Stimulated activated naive CD4-positive, alpha-beta T cell (primary cell): ENCODE results near the gene DOCK2.
"Not testable (repeated sequence)": the region's sequence is repeated elsewhere in the genome, so short reads cannot be mapped to it uniquely, and the experiment has no call there.

Source experiments
- DNase-seq, 6 experiments: peaks; one replicate each; lab custom pipeline; 2025; lab: John Stamatoyannopoulos, UW

DOCK2 gene

GRCh38 chr5:169719360-169720314 lies 82.6 kb downstream of the DOCK2 start:
- DNase-seq = no peak

- DNase-seq = no peak
Observed at GRCh38 chr5:169721771-169722170, 84.7 kb downstream of the DOCK2 start.

- DNase-seq = no peak
Observed at GRCh38 chr5:169723103-169723831, 86.2 kb downstream of the DOCK2 start.

GRCh38 chr5:169724303-169725087 lies 87.4 kb downstream of the DOCK2 start:
- DNase-seq = no peak

- not testable (repeated sequence) for DNase-seq
Observed at GRCh38 chr5:169725665-169726064, 88.6 kb downstream of the DOCK2 start.

- DNase-seq = no peak
Observed at GRCh38 chr5:169728418-169728817, 91.3 kb downstream of the DOCK2 start.

- no peak for DNase-seq
Observed at GRCh38 chr5:169731221-169731620, 94.1 kb downstream of the DOCK2 start.

GRCh38 chr5:169732841-169733240 lies 95.8 kb downstream of the DOCK2 start:
- no peak for DNase-seq

- no peak for DNase-seq
Observed at GRCh38 chr5:169735913-169736312, 98.8 kb downstream of the DOCK2 start.

GRCh38 chr5:169736653-169737052 lies 99.6 kb downstream of the DOCK2 start:
- no peak for DNase-seq

GRCh38 chr5:169740435-169740834 lies 103.4 kb downstream of the DOCK2 start:
- DNase-seq = no peak

- DNase-seq = no peak
Observed at GRCh38 chr5:169742771-169743296, 105.8 kb downstream of the DOCK2 start.

GRCh38 chr5:169744336-169744735 lies 107.3 kb downstream of the DOCK2 start:
- no peak for DNase-seq

GRCh38 chr5:169745441-169746146 lies 108.5 kb downstream of the DOCK2 start:
- DNase-seq = no peak

GRCh38 chr5:169746147-169746694 lies 109.1 kb downstream of the DOCK2 start:
- no peak for DNase-seq

- no peak for DNase-seq
Observed at GRCh38 chr5:169748174-169748573, 111.1 kb downstream of the DOCK2 start.

GRCh38 chr5:169749295-169749694 lies 112.2 kb downstream of the DOCK2 start:
- DNase-seq = no peak

GRCh38 chr5:169751490-169751889 lies 114.4 kb downstream of the DOCK2 start:
- DNase-seq = no peak

GRCh38 chr5:169752566-169752965 lies 115.5 kb downstream of the DOCK2 start:
- DNase-seq = not testable (repeated sequence)

- DNase-seq = no peak
Observed at GRCh38 chr5:169753795-169754194, 116.7 kb downstream of the DOCK2 start.

GRCh38 chr5:169754737-169755136 lies 117.7 kb downstream of the DOCK2 start:
- DNase-seq = no peak
